Islet precursor cell (in vitro differentiated cells): Measurements from ENCODE around the gene BIRC5.
"Not testable (repeated sequence)": the region's sequence is repeated elsewhere in the genome, so short reads cannot be mapped to it uniquely, and the experiment has no call there.

Experiments
- DNase-seq: peaks from one replicate; pipeline ENCODE4 v3.0.0-alpha.2; 2018

The BIRC5 gene

DNA sequence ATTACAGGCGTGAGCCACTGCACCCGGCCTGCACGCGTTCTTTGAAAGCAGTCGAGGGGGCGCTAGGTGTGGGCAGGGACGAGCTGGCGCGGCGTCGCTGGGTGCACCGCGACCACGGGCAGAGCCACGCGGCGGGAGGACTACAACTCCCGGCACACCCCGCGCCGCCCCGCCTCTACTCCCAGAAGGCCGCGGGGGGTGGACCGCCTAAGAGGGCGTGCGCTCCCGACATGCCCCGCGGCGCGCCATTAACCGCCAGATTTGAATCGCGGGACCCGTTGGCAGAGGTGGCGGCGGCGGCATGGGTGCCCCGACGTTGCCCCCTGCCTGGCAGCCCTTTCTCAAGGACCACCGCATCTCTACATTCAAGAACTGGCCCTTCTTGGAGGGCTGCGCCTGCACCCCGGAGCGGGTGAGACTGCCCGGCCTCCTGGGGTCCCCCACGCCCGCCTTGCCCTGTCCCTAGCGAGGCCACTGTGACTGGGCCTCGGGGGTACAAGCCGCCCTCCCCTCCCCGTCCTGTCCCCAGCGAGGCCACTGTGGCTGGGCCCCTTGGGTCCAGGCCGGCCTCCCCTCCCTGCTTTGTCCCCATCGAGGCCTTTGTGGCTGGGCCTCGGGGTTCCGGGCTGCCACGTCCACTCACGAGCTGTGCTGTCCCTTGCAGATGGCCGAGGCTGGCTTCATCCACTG, at the start of gene BIRC5:
Gene BIRC5 (plus strand): TSS at position 238 of the 690 bp plus-strand sequence. CDS start 64 bp downstream, at position 302.
- peak; percentile 94 for DNase-seq

DNA sequence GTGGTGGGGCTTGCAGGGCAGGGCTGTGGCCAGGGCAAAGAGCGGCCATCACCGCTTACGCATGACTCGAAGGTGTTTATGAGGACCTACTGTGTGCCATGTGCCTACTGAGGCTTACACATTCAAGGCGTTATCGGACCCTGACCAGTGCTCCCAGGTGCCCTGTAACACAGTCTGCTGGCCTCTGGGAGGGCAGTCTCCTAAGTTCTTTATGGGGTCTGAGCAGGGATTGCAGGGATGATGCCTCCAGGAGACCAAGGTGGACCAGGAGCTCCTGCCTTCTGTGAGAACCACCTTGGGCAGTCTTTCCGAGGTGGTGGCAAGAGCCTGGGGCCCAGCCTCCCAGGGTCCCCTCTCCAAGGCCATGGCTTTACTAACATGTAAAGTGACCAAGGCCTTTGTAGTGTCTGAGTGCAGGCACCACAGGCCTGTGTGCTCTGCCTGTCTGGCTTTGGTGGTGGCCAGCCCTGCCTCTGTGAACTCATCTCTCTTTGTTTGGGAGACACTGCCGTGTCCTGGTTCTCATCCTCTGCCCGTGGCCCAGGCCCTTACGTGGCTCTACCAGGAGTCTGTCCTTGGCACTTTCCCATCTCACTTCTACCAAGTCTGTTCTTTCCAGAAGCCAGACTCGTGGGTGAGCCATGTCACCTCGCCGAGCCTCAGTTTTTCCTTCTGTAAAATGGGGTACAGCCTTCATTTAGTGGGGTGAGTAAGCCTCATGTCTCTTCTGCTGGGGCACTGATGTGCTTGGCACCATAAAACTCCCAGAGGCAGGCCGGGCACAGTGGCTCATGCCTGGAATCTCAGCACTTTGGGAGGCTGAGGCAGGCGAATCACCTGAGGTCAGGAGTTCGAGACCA, 49.1 kb upstream of the BIRC5 start:
- peak; percentile 59 for DNase-seq

GRCh38 chr17:78166416-78166815, 47.6 kb upstream of the BIRC5 start:
- DNase-seq: no peak

- peak; percentile 93 for DNase-seq
Measured at GRCh38 chr17:78168242-78168902, 45.7 kb upstream of the BIRC5 start, which contains the start of gene SYNGR2. Gene SYNGR2, plus strand, starts transcription at chr17:78168581. Its CDS starts 36 bp downstream, at chr17:78168617.

GRCh38 chr17:78168903-78169793, 44.9 kb upstream of the BIRC5 start:
- peak; percentile 88 for DNase-seq

DNA sequence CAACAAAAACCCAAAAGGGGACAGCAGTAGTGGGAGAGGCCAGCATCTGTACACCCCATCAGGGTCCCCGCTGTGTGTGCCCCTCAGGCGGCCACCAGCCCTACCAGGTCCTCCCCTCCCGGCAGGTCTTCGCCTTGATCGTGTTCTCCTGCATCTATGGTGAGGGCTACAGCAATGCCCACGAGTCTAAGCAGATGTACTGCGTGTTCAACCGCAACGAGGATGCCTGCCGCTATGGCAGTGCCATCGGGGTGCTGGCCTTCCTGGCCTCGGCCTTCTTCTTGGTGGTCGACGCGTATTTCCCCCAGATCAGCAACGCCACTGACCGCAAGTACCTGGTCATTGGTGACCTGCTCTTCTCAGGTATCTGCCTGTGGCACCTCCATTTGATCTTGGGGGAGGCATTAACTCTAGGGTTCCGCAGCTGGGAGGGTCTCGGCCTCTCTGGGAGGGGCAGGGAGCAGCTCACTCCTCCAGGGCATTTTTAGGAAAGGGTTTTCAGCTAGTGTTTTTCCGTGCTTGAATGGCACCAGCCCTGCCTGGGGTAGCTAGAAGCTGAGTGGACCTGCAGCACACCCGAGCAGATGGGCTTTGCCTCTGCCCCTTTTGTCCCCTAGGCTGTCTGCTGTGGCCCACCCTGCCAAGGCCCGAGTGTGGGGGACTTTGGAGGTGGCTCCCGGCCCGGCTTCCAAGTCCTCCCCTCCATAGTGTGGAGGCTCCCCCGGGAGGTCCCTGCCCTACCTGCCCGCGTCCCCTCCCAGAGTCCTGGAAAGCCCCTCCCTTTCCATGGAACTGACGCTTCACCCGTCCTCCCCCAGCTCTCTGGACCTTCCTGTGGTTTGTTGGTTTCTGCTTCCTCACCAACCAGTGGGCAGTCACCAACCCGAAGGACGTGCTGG, 43.1 kb upstream of the BIRC5 start:
- DNase-seq: peak; percentile 58

GRCh38 chr17:78171591-78172248, 42.3 kb upstream of the BIRC5 start:
- DNase-seq: not testable (repeated sequence)

DNA sequence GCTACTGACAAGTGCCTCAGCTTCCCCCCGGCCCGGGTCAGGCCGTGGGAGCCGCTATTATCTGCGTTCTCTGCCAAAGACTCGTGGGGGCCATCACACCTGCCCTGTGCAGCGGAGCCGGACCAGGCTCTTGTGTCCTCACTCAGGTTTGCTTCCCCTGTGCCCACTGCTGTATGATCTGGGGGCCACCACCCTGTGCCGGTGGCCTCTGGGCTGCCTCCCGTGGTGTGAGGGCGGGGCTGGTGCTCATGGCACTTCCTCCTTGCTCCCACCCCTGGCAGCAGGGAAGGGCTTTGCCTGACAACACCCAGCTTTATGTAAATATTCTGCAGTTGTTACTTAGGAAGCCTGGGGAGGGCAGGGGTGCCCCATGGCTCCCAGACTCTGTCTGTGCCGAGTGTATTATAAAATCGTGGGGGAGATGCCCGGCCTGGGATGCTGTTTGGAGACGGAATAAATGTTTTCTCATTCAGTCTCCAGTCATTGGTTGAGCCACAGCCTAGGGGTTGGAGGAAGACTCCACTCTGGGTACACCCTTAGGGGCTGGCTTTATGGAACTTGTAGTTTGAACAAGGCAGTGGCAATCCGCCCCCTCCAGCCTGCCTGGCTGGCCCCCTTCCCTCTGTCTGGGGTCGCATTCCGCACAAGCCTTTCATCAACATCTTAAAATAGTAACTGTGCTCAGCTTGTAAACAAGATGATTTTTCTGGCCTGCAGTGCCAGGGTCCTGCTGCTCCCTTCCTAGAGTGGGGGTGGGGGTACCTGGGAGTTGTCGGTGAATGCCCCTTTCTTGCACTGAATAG, 41.6 kb upstream of the BIRC5 start:
- DNase-seq: peak; percentile 58

DNA sequence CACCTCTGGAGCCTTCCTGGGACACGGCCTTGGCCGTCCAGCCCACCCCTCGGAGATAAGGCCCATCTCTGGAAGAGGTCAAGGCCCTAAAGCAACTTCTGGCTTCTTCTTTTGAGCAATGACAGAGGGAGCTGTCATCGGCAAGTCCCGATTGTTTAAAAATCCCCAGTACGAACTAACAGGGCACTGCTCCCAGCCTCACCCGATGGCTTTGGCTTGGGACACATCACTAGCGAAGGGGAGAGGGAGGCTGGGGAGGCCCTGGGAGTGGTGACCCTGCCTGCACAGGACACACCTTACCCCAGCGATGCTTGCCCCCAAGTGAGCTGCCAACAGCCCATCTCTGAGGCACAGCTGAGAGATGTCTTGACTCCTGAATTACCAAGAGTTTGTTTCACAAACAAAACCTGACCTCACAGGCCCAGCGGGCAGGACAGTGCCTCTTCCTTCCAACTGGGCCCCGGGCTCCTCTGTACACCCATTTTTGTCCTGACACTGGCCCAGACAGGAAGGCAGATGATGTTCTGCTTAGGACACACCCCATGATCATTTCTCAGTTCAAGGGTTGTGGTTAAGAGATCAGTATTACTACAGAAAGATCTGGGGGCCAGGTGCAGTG, 40.8 kb upstream of the BIRC5 start:
- DNase-seq: no peak

DNA sequence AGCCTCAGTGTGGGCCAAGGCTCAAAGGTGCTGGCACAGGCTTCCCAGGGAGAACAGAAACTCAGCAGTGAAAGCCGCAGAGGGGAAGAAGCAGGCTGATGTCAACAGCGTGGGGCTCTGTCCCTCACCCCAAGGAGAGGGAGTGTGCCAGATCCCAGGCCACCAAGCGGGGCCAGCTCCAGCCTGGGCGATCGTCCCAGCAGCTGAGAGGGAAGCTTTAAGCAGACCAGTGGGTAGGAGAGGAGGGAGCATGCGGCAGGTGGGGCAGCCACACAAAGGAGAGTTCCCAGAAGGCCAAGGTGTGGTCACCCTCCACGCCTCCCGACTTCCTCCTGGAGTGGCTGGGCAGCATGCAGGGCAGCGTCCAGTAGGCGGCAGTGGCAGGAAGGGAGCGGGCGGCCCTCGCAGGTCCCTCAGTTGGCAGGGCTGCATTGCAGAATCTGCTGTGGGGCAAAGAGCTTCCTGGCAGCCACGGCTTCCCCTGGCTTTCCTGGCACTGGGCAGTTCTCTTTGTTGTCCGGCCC, 39.6 kb upstream of the BIRC5 start:
- no peak for DNase-seq

DNA sequence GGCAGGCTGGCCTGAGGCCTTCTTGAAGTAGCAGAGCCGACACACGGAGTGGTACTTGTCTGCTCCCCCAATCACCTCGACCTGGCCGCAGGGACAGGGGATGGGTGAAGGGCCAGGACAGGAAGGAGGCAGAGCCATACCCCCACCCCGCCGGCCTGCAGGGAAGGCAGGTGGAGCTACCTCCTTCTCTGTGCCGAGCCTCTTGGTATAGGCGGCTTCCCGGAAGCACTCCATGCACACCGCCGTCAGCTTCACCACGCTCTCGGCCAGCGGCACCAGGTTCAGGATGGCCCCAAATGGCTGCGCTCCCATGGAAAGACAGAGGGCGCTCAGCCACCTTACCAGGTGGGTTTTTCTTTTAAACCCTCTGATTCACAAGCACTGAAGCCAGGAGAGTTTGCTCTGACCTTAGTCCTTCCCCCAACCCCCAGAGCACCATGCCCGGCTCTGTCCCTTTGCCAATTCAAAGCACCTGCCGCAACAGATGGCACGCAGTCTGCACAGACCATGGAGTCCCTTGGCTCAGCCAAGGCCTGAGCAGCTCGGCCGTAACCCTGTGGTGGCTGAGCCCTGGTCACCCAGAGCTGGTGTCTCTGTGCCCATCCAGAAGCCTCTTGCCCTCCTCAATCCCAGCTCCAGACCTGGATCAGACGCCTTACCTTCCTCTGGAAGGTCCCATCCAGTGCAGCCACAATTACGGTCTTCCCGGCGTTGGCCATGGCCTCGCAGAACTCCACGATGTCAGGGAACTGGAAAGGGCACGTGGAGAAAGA, 39.0 kb upstream of the BIRC5 start:
- DNase-seq: no peak

DNA sequence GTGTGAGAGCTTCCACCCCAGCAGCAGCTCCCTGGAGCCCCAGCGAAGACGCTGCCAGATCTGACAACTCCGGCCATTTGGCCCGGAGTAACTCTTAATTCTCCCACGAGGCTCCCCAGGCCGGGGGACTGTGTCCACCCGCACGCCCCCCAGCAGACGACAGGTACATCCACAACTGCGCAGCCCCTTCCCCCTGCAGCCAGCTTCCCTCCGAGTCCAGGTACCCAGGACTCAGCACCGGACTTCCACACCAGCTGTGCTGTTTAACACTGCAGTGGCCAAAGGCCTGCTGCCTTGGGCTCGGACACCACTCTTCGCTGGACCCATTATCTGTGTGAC, 38.4 kb upstream of the BIRC5 start:
- no peak for DNase-seq

GRCh38 chr17:78176548-78177025, 37.5 kb upstream of the BIRC5 start:
- peak; percentile 92 for DNase-seq

DNA sequence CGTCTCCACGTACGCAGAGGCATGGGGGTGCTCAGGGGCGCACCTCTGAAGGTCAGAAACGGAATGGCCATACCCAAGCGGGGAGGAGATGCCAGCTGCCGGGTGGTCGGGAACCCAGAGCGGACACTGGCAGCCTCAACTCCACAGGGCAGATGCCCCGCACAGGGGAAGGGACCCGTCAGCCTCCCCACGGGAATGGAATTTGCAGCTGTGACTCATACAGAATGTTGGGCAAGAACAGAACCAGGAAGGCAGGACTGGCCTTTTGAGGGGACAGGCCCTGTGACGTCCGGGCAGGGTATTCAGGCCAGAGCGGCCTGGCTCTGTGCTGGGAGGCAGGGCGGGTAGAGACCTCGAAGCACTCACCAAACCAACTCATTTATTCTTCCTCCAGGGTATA, 34.7 kb upstream of the BIRC5 start:
- peak; percentile 89 for DNase-seq

DNA sequence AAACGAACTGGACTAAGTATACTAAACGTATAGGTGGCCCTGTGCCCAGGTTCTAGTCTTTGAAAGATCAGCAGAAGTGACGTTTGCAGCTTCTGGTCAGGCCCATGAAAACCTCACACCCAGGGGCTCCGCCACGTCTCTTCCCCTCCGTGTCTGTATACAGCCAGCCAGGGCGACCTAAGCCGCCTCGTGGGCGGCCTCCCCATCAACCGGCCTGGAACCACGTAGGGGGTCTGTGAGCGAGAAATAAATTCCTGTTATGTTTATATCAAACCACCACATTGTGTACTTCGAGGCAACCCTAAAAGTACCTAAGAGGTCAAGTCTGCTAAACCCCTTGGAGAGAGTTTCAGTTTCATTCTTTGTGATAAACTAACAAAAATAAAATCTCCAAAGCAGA, 34.0 kb upstream of the BIRC5 start:
- DNase-seq: no peak

DNA sequence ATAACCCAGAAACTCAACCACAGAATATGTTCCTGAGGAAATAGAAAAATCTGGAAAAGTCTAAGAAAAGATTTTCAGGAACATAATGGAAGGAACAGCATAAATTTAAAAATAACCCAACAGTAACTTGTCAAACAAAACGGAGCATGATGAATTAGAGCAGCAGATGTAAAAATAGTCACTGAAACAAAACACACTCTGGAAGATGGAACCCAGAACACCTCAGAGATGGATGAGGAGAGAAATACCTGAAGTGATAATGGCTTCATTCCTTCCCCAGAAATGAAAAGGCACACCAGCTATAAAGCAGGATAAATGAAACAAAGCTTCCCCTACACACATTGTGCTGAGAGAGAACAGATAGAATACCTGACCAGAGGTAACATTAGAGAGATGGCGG, 33.5 kb upstream of the BIRC5 start:
- no peak for DNase-seq

DNA sequence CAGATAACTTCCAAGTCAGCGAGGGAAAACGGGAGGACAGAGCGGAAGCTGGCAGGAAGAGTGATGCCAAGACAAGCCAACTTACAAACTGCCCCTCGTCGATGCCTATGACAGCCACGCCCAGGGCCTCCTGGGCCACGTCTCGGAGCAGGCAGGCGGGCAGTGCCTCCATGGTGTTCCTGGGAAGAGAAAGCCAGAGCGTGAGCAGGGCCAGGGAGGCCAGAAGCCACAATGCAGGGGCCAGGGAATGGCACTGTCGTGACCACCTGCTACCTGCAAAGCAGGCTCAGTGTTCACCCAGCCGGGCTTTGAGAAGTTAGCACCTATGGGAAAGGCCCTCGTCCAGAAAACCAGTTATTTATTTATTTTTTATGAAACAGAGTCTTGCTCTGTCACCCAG, 31.5 kb upstream of the BIRC5 start:
- DNase-seq: no peak

DNA sequence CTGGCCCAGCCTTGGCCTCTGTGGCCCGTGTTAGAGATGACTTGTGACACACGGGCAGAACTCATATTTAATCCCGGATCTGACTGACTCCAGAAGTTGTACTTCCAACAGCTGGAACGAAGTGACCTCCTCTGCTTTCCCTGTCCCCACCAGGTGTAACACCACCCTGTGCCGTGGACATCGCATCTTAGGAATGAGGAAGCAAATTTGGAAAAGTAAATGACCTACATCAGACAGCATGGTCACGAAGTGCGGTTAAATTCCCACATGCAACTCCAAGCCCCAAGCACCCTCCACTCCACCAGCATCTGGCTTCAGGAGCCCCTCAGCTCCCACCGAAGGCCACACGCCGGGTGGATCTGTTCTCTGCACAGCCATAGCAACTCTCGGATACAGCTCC, 30.1 kb upstream of the BIRC5 start:
- no peak for DNase-seq
